ENCODE results near the gene NPEPPS. TPM values are rescaled to one million over a fixed set of nuclear protein-coding genes. Genes with fewer than 3 reads are reported as not detected.

Gene NPEPPS
- total RNA-seq, 4 donors from 2014 or later = 96.8 to 317 (median 124) TPM

- peaks cover 9% of the 10 kb centered on the region for H3K4me1 ChIP-seq
- WGBS = 38% methylated on average over 2 of the region's 2 CpGs
- H3K36me3 ChIP-seq = peaks cover 57% of the 10 kb centered on the region
Observed at GRCh38 chr17:47622180-47622549, 91.3 kb downstream of the NPEPPS start.

GRCh38 chr17:47624727-47625068, 93.8 kb downstream of the NPEPPS start:
- Histone ChIP-seq H3K36me3 (peaks cover 32% of the 10 kb centered on the region), H3K4me3 (no peak overlapping the region), H3K4me1 (peaks cover 9% of the 10 kb centered on the region), H3K27me3 (no peaks in the 10 kb centered on the region), H3K27ac (no peak overlapping the region), H3K9me3 (no peaks in the 10 kb centered on the region)
- no peak for TF ChIP-seq POLR2AphosphoS5 (IDR thresholded peaks at IDR 0.05)
- TF ChIP-seq, protein P1, sequence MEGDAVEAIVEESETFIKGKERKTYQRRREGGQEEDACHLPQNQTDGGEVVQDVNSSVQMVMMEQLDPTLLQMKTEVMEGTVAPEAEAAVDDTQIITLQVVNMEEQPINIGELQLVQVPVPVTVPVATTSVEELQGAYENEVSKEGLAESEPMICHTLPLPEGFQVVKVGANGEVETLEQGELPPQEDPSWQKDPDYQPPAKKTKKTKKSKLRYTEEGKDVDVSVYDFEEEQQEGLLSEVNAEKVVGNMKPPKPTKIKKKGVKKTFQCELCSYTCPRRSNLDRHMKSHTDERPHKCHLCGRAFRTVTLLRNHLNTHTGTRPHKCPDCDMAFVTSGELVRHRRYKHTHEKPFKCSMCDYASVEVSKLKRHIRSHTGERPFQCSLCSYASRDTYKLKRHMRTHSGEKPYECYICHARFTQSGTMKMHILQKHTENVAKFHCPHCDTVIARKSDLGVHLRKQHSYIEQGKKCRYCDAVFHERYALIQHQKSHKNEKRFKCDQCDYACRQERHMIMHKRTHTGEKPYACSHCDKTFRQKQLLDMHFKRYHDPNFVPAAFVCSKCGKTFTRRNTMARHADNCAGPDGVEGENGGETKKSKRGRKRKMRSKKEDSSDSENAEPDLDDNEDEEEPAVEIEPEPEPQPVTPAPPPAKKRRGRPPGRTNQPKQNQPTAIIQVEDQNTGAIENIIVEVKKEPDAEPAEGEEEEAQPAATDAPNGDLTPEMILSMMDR (IDR thresholded peaks at IDR 0.05) = no peak
- TF ChIP-seq EP300 (IDR thresholded peaks at IDR 0.05) = no peak
- TF ChIP-seq POLR2A (IDR thresholded peaks at IDR 0.05) = no peak
- DNase-seq (ENCODE audit: low spot score in 2 of 2) = no peak
- WGBS = 53% methylated on average over 1 of the region's 1 CpG

More at GRCh38 chr17:47622180-47622549, 91.3 kb downstream of the NPEPPS start:
- Histone ChIP-seq H3K27ac (peak overlapping the region; percentile 5), H3K9me3 (no peaks in the 10 kb centered on the region), H3K27me3 (no peaks in the 10 kb centered on the region), H3K4me3 (no peak overlapping the region)
- no peak for DNase-seq (ENCODE audit: low spot score in 2 of 2)
- TF ChIP-seq POLR2AphosphoS5 (IDR thresholded peaks at IDR 0.05) = no peak
- TF ChIP-seq, protein P1 (IDR thresholded peaks at IDR 0.05) = no peak
- no peak for TF ChIP-seq POLR2A (IDR thresholded peaks at IDR 0.05)
- TF ChIP-seq EP300 (IDR thresholded peaks at IDR 0.05) = no peak

DNA sequence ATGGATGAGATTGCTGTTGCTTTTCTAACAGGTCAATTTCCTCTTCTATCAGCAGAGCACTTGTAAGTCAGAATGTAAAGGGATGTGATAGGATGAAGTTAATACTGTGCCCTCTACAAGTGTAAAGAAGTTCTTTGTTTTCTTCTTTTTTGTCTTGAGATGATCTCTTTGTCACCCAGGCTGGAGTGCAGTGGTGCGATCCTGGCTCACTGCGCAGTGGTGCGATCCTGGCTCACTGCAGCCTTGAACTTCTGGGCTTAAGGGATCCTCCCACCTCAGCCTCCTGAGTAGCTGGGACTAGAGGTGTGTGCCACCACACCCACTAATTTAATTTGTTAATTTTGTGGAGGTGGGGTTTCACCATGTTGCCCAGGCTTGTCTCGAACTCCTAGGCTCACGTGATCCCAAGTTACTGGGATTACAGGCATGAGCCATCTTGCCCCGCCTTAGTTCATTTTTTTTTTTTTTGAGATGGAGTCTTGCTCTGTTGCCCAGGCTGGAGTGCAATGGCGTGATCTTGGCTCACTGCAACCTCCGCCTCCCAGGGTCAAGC, 97.2 kb downstream of the NPEPPS start:
- H3K4me3 ChIP-seq = no peak overlapping the region
- no peak overlapping the region for H3K27ac ChIP-seq
- no peaks in the 10 kb centered on the region for H3K27me3 ChIP-seq
- peaks cover 11% of the 10 kb centered on the region for H3K36me3 ChIP-seq
- H3K9me3 ChIP-seq = no peaks in the 10 kb centered on the region
- H3K4me1 ChIP-seq = no peaks in the 10 kb centered on the region
- WGBS = 84% methylated on average over 8 of the region's 8 CpGs
- TF ChIP-seq EP300 (IDR thresholded peaks at IDR 0.05) (no peak), POLR2A (IDR thresholded peaks at IDR 0.05) (no peak), POLR2AphosphoS5 (IDR thresholded peaks at IDR 0.05) (no peak)
- TF ChIP-seq, protein P1 (IDR thresholded peaks at IDR 0.05) = no peak
- no peak for DNase-seq (ENCODE audit: low spot score in 2 of 2)

- no peak overlapping the region for H3K27ac ChIP-seq
- TF ChIP-seq POLR2A (IDR thresholded peaks at IDR 0.05) (no peak), POLR2AphosphoS5 (IDR thresholded peaks at IDR 0.05) (no peak), EP300 (IDR thresholded peaks at IDR 0.05) (no peak)
- TF ChIP-seq, protein P1 (IDR thresholded peaks at IDR 0.05) = no peak
- H3K27me3 ChIP-seq = no peaks in the 10 kb centered on the region
- H3K36me3 ChIP-seq = no peaks in the 10 kb centered on the region
- H3K4me3 ChIP-seq = no peak overlapping the region
- 69% methylated on average over 5 of the region's 5 CpGs for WGBS
- no peaks in the 10 kb centered on the region for H3K9me3 ChIP-seq
- no peaks in the 10 kb centered on the region for H3K4me1 ChIP-seq
- no peak for DNase-seq (ENCODE audit: low spot score in 2 of 2)
Observed at GRCh38 chr17:47629826-47630225, 98.9 kb downstream of the NPEPPS start.

- Histone ChIP-seq H3K36me3 (no peaks in the 10 kb centered on the region), H3K27me3 (no peaks in the 10 kb centered on the region), H3K4me3 (no peak overlapping the region), H3K9me3 (no peaks in the 10 kb centered on the region), H3K27ac (no peak overlapping the region), H3K4me1 (no peaks in the 10 kb centered on the region)
- no peak for DNase-seq (ENCODE audit: low spot score in 2 of 2)
- no peak for TF ChIP-seq POLR2A (IDR thresholded peaks at IDR 0.05)
- TF ChIP-seq POLR2AphosphoS5 (IDR thresholded peaks at IDR 0.05) = no peak
- TF ChIP-seq EP300 (IDR thresholded peaks at IDR 0.05) = no peak
- TF ChIP-seq, protein P1 (IDR thresholded peaks at IDR 0.05) = no peak
- WGBS = 65% methylated on average over 2 of the region's 2 CpGs
Observed at GRCh38 chr17:47630614-47631013, 99.7 kb downstream of the NPEPPS start.

All from suprapubic skin (tissue), 4 donors.